OCI-LY7 (cell line): Measurements from ENCODE around the gene TNPO1. TPM values are rescaled to one million over a fixed set of nuclear protein-coding genes. Genes with fewer than 3 reads are reported as not detected.

Experiments used
- BruUV-seq: library from RNA; stranded (reverse); fragments of 400-500 nt; replicated peaks from 2 replicates; lab custom pipeline; 2021; lab: Mats Ljungman, UMichigan
- CTCF ChIA-PET: fragments of 300-600 bp; sonication (Branson Sonifier 250); formaldehyde crosslinking; loops from one replicate; lab custom pipeline; 2022; ENCODE audit warnings: antibody characterized with exemption; ENCODE audit not compliant: unreplicated experiment; lab: Charles Lee
- POLR2A ChIA-PET: fragments of 300-600 bp; sonication (Branson Sonifier 250); formaldehyde crosslinking; loops from one replicate; lab custom pipeline; 2022; ENCODE audit warnings: antibody characterized with exemption; lab: Charles Lee
- DNase-seq: peaks from one replicate; pipeline ENCODE4 v3.0.0-alpha.2; 2015; ENCODE audit warnings: low spot score
- H2AFZ ChIP-seq: fragments of 200-600 bp; sonication (generic), shearing (Covaris generic); 2 replicates; pipeline ENCODE4 v1.6.1; 2014; ENCODE audit warnings: mild to moderate bottlenecking, antibody characterized with exemption, low read length, moderate library complexity
- H3K27ac ChIP-seq: fragments of 200-600 bp; sonication (generic); 2 replicates; pipeline ENCODE4 v1.5.1; 2014; ENCODE audit warnings: mixed run types, low read depth, mild to moderate bottlenecking, moderate library complexity, low read length, inconsistent platforms; ENCODE audit not compliant: poor library complexity, severe bottlenecking
- H3K36me3 ChIP-seq: fragments of 200-600 bp; sonication (generic); 2 replicates; pipeline ENCODE4 v1.6.1; 2014; ENCODE audit warnings: mild to moderate bottlenecking, antibody characterized with exemption, low read length, moderate library complexity, mixed read lengths; ENCODE audit not compliant: insufficient read depth
- H3K4me1 ChIP-seq: fragments of 200-600 bp; sonication (generic); 2 replicates; pipeline ENCODE4 v1.5.1; 2014; ENCODE audit warnings: mild to moderate bottlenecking, low read length; ENCODE audit not compliant: insufficient read depth, poor library complexity, severe bottlenecking
- H3K4me2 ChIP-seq: fragments of 200-600 bp; sonication (generic); 2 replicates; pipeline ENCODE4 v1.6.1; 2014; ENCODE audit warnings: mild to moderate bottlenecking, low read length
- H3K4me3 ChIP-seq: fragments of 200-600 bp; sonication (generic); 2 replicates; pipeline ENCODE4 v1.5.1; 2014; ENCODE audit warnings: mild to moderate bottlenecking, low read depth, low read length; ENCODE audit not compliant: poor library complexity, severe bottlenecking
- H3K79me2 ChIP-seq: fragments of 200-600 bp; sonication (generic); 2 replicates; pipeline ENCODE4 v1.6.1; 2016; ENCODE audit warnings: low read depth, mild to moderate bottlenecking, low read length, moderate library complexity, mixed read lengths; ENCODE audit not compliant: insufficient read depth
- H3K9me2 ChIP-seq: fragments of 200-600 bp; sonication (generic); 2 replicates; pipeline ENCODE4 v1.6.1; 2016; ENCODE audit warnings: mild to moderate bottlenecking, low read length, mixed read lengths; ENCODE audit not compliant: insufficient read depth
- H3K9me3 ChIP-seq: fragments of 200-600 bp; sonication (generic); 2 replicates; pipeline ENCODE4 v1.6.1; 2014; ENCODE audit warnings: mild to moderate bottlenecking, mixed run types, low read length, mixed read lengths
- H4K20me1 ChIP-seq: fragments of 200-600 bp; sonication (generic); 2 replicates; pipeline ENCODE4 v1.6.1; 2014; ENCODE audit warnings: mild to moderate bottlenecking, antibody characterized with exemption, low read length, moderate library complexity, mixed read lengths; ENCODE audit not compliant: insufficient read depth
- CTCF ChIP-seq: fragments of 200-600 bp; sonication (generic); conservative IDR thresholded peaks from 2 replicates; pipeline ENCODE4 v1.5.1; 2014; ENCODE audit warnings: mild to moderate bottlenecking, antibody characterized with exemption, low read length, moderate library complexity, mixed read lengths
- EZH2phosphoT487 ChIP-seq: fragments of 200-600 bp; sonication (generic); IDR thresholded peaks from 2 replicates; pipeline ENCODE4 v1.6.1; 2018; ENCODE audit warnings: low read depth, borderline replicate concordance, mild to moderate bottlenecking, mixed run types, antibody characterized with exemption, low read length, moderate library complexity, mixed read lengths
- intact Hi-C: fragments of 100-400 bp; cut with micrococcal nuclease; formaldehyde crosslinking; loops from one replicate; pipeline ENCODE4 v1.10.0; 2022; ENCODE audit not compliant: unreplicated experiment
- total RNA-seq, 2 experiments: library from RNA; depleted of rRNA in 1 of 2; stranded (reverse); fragments of >200 nt in 1 of 2; shearing (Covaris generic) in 1 of 2; gene quantifications; 2 replicates each; pipeline ENCODE4 v1.2.3, GENCODE V29; 2014 to 2022

TNPO1 gene
- total RNA-seq, 2 experiments from 2014 or later, result 95.2 to 132 TPM

DNA sequence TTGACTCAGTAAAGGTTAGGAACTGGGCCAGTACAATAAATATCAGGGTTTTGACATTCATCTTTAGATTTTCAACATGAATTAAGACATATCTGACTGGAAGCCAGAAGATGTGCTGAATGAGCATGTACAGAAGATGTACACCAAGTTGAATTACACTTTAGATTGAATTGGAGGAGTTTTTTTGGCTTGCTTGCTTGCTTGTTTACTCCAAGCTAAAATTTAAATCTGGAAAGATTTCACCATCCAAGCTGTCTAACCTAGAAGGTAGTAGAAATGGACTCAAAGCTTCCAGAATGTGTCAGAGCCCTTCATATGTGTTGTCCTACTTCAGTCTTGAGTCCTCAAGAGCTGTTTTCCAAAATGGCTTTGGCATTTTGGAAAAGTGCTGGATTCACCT, 90.3 kb downstream of the TNPO1 start:
- H3K4me1 ChIP-seq, result no peaks in the 10 kb centered on the region
- no peaks in the 10 kb centered on the region; the same call in 1 of the 2 replicates for H3K9me3 ChIP-seq
- no peak for DNase-seq
- no peaks in the 10 kb centered on the region for H4K20me1 ChIP-seq
- H3K9me2 ChIP-seq, result peaks cover 6% of the 10 kb centered on the region; the same call in 1 of the 2 replicates
- no peak overlapping the region for H2AFZ ChIP-seq
- H3K4me2 ChIP-seq, result no peak overlapping the region
- no TSS peak for BruUV-seq
- no peak overlapping the region for H3K4me3 ChIP-seq
- peaks cover 91% of the 10 kb centered on the region for H3K36me3 ChIP-seq
- intact Hi-C loops, result loop anchor here (5.0 kb wide), 1 partner anchor 35 kb away; no protein-coding TSS in a partner anchor
- H3K27ac ChIP-seq, result no peak overlapping the region
- ChIA-PET POLR2A (interaction anchor here (0.9 kb wide), 1 partner anchor 13 kb away, joined by 3 read pairs; no protein-coding TSS in a partner anchor), CTCF (no interaction called here)
- TF ChIP-seq CTCF, result no peak
- TF ChIP-seq EZH2phosphoT487, result no peak
- H3K79me2 ChIP-seq, result peaks cover 3% of the 10 kb centered on the region; the same call in 1 of the 2 replicates

- Histone ChIP-seq H2AFZ (no peak overlapping the region), H3K9me2 (no peaks in the 10 kb centered on the region), H3K9me3 (no peaks in the 10 kb centered on the region; the same call in 1 of the 2 replicates), H3K27ac (no peak overlapping the region), H4K20me1 (no peaks in the 10 kb centered on the region), H3K4me2 (no peak overlapping the region), H3K79me2 (no peaks in the 10 kb centered on the region), H3K4me1 (no peaks in the 10 kb centered on the region), H3K36me3 (peaks cover 77% of the 10 kb centered on the region), H3K4me3 (no peak overlapping the region)
- BruUV-seq, result TSS peak; percentile 63
- TF ChIP-seq EZH2phosphoT487, result no peak
- TF ChIP-seq CTCF, result no peak
- DNase-seq, result no peak
- CTCF ChIA-PET, result no interaction called here
- intact Hi-C loops, result loop anchor here (5.0 kb wide), 1 partner anchor 36 kb away; no protein-coding TSS in a partner anchor
- POLR2A ChIA-PET, result interaction anchor here (0.6 to 1.8 kb wide), 2 partner anchors 27 to 239 kb away, joined by 4 to 7 read pairs; no protein-coding TSS in a partner anchor
Measured at GRCh38 chr5:72908664-72909063, 92.2 kb downstream of the TNPO1 start.

DNA sequence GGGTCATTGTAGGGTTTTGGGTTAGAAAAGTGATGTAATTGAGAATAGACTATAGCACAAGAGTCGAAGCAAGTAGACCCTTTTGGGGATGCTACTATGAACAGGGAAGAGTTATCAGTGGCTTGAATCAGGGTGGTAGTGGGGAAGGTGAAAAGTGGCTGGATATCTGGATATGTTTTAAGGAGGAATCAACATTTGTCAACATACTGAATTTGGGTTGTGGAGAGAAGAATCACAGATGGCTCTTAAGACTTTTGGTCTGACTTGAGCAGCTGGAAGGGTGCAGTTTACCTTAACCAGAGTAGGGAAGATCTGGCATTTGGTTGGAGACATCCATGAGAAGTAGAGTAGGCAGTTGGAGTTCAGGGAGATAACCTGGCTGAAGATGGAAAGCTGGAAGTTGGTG, 100.9 kb downstream of the TNPO1 start:
- Histone ChIP-seq H3K4me3 (no peak overlapping the region), H3K4me2 (no peak overlapping the region), H3K4me1 (no peaks in the 10 kb centered on the region), H3K79me2 (no peaks in the 10 kb centered on the region), H3K27ac (no peak overlapping the region), H3K9me3 (no peaks in the 10 kb centered on the region), H2AFZ (no peak overlapping the region), H3K36me3 (no peaks in the 10 kb centered on the region), H4K20me1 (no peaks in the 10 kb centered on the region), H3K9me2 (no peaks in the 10 kb centered on the region)
- ChIA-PET POLR2A (interaction anchor here (0.7 kb wide), 1 partner anchor 801 kb away, joined by 3 read pairs; no protein-coding TSS in a partner anchor), CTCF (no interaction called here)
- TF ChIP-seq EZH2phosphoT487 (no peak), CTCF (no peak)
- BruUV-seq, result no TSS peak
- DNase-seq, result no peak
- intact Hi-C loops, result no loop called here
